Measurements from ENCODE around the gene SMYD3.

Gene SMYD3

DNA sequence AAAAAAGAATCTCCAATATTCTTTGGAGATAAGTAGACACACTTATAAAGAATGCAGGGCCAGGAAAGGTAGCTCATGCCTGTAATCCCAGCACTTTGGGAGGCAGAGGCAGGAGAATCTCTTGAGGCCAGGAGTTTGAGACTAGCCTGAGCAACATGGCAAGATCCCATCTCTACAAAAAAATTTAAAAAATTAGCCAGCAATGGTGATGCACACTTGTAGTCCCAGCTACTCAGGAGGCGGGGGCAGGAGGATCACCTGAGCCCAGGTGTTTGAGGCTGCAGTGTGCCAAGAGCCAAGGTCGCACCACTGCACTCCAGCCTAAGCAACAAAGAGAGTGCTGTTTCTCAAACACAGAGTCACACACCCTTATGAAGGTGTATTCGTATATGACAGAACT, 385.0 kb downstream of the SMYD3 start:
- ChIA-PET POLR2A (no interaction called here), CTCF (no interaction called here)
- no peak for TF ChIP-seq NFRKB (IDR thresholded peaks at IDR 0.05)
- TF ChIP-seq SP1 (IDR thresholded peaks at IDR 0.05), result no peak
- no peak for TF ChIP-seq FOXM1 (IDR thresholded peaks at IDR 0.05; ENCODE audit: borderline replicate concordance)
- no peak for TF ChIP-seq TARDBP (IDR thresholded peaks at IDR 0.05)
- no peak for TF ChIP-seq SUZ12 (IDR thresholded peaks at IDR 0.05)
- no peak for TF ChIP-seq FOXK2 (IDR thresholded peaks at IDR 0.05)
- no peak for TF ChIP-seq FOXA1 (IDR thresholded peaks at IDR 0.05)
- TF ChIP-seq CTBP1 (IDR thresholded peaks at IDR 0.05; ENCODE audit: borderline replicate concordance), result no peak
- TF ChIP-seq ARNT (IDR thresholded peaks at IDR 0.05), result no peak
- TF ChIP-seq HDGF (IDR thresholded peaks at IDR 0.05; ENCODE audit: borderline replicate concordance), result no peak
- TF ChIP-seq ZNF384 (IDR thresholded peaks at IDR 0.05), result no peak
- TF ChIP-seq, protein P1, sequence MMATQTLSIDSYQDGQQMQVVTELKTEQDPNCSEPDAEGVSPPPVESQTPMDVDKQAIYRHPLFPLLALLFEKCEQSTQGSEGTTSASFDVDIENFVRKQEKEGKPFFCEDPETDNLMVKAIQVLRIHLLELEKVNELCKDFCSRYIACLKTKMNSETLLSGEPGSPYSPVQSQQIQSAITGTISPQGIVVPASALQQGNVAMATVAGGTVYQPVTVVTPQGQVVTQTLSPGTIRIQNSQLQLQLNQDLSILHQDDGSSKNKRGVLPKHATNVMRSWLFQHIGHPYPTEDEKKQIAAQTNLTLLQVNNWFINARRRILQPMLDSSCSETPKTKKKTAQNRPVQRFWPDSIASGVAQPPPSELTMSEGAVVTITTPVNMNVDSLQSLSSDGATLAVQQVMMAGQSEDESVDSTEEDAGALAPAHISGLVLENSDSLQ (IDR thresholded peaks at IDR 0.05), result no peak
- no peak for DNase-seq (ENCODE audit: extremely low spot score)

DNA sequence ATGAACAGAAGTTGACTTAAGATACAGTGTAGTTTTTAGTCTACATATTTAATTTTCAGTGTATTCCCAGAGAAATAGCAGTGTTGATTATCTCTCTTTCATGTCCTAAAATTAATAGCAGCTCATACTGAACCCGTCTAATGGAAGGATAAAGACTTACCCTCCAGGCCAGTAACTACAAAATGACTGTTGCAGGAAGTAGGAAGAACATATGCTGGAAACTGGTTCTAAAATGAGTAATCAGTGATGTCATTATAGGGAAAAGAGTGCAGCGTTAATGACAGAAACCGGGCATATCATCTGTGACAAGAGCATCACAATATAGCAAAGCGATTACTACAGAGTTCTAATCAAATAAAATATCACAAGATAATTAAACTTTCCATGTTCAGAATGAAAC, 385.5 kb downstream of the SMYD3 start:
- CTCF ChIA-PET, result no interaction called here
- TF ChIP-seq BHLHE40 (IDR thresholded peaks at IDR 0.05; ENCODE audit: borderline replicate concordance) (no peak), SP1 (IDR thresholded peaks at IDR 0.05) (no peak), L3MBTL2 (conservative IDR thresholded peaks at IDR 0.05) (no peak), FOXM1 (IDR thresholded peaks at IDR 0.05; ENCODE audit: borderline replicate concordance) (no peak), FOXA1 (IDR thresholded peaks at IDR 0.05) (no peak), ZNF384 (IDR thresholded peaks at IDR 0.05) (no peak), HDGF (IDR thresholded peaks at IDR 0.05; ENCODE audit: borderline replicate concordance) (no peak), CTBP1 (IDR thresholded peaks at IDR 0.05; ENCODE audit: borderline replicate concordance) (no peak)
- TF ChIP-seq, protein P1 (IDR thresholded peaks at IDR 0.05), result no peak
- no peak for DNase-seq (ENCODE audit: extremely low spot score)
- POLR2A ChIA-PET, result no interaction called here

DNA sequence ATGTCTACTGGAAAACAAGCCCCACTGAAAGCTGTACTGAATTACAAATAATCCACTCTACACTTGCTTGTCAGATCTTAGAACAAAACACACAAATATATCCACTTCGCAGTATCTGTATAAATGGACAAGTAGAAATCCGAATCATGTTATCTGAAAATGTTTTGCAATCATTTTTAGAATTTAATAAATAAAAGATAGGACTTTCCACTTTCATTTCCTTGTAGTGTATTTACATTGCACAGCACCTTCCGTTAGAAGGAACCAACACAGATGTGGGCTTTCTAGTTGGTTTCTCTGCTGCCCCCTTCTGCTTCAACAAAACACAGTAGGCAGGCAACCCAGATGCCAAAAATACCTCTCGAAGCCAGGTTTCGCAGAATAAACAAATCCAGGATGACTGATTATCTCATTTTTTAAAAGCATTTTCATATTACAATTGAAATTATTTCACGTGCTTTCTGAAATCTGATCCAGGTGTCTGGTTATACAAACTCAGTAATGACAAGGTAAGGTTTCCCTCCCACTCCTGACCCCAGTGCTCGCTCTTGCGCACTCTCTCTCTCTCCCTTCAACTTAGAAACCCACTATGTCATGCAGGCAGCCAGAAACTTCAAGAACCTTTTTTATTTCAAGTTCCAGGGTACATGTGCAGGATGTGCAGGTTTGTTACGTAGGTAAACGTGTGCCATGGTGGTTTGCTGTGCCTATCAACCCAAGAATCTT, 389.9 kb downstream of the SMYD3 start:
- TF ChIP-seq SP1 (IDR thresholded peaks at IDR 0.05) (no peak), ZNF384 (IDR thresholded peaks at IDR 0.05) (no peak), BHLHE40 (IDR thresholded peaks at IDR 0.05; ENCODE audit: borderline replicate concordance) (no peak), ARNT (IDR thresholded peaks at IDR 0.05) (no peak), CTBP1 (IDR thresholded peaks at IDR 0.05; ENCODE audit: borderline replicate concordance) (no peak), HDGF (IDR thresholded peaks at IDR 0.05; ENCODE audit: borderline replicate concordance) (no peak), ELF4 (IDR thresholded peaks at IDR 0.05) (no peak), FOXK2 (IDR thresholded peaks at IDR 0.05) (no peak), FOXM1 (IDR thresholded peaks at IDR 0.05; ENCODE audit: borderline replicate concordance) (no peak), NFRKB (IDR thresholded peaks at IDR 0.05) (no peak), LEF1 (IDR thresholded peaks at IDR 0.05; ENCODE audit: borderline replicate concordance) (no peak), L3MBTL2 (conservative IDR thresholded peaks at IDR 0.05) (no peak), TARDBP (IDR thresholded peaks at IDR 0.05) (no peak), SUZ12 (IDR thresholded peaks at IDR 0.05) (no peak), FOXA1 (IDR thresholded peaks at IDR 0.05) (no peak)
- TF ChIP-seq, protein P1 (IDR thresholded peaks at IDR 0.05), result no peak
- ChIA-PET CTCF (no interaction called here), POLR2A (no interaction called here)
- DNase-seq (ENCODE audit: extremely low spot score), result peak; percentile 26

DNA sequence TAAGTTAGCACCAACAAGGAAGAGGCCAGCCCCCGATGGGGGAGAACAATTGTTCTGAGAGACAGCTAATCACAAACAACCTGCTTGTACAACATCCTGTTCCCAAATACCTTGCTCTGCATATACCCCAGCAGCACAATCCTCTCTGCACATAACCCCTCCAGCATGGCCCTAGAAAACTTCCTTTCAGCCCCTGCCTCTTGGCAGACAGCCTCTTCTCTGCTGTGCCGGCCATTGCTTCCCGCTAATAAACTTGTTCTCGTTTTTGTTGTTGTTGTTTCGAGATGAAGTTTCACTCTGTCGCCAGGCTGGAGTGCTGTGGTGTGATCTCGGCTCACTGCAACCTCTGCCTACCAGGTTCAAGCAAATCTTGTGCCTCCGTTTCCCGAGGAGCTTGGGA, 392.7 kb downstream of the SMYD3 start:
- POLR2A ChIA-PET, result no interaction called here
- DNase-seq (ENCODE audit: extremely low spot score), result no peak
- CTCF ChIA-PET, result no interaction called here
- TF ChIP-seq LEF1 (IDR thresholded peaks at IDR 0.05; ENCODE audit: borderline replicate concordance), result no peak
- no peak for TF ChIP-seq CTBP1 (IDR thresholded peaks at IDR 0.05; ENCODE audit: borderline replicate concordance)
- TF ChIP-seq TARDBP (IDR thresholded peaks at IDR 0.05), result no peak
- no peak for TF ChIP-seq SUZ12 (IDR thresholded peaks at IDR 0.05)

DNA sequence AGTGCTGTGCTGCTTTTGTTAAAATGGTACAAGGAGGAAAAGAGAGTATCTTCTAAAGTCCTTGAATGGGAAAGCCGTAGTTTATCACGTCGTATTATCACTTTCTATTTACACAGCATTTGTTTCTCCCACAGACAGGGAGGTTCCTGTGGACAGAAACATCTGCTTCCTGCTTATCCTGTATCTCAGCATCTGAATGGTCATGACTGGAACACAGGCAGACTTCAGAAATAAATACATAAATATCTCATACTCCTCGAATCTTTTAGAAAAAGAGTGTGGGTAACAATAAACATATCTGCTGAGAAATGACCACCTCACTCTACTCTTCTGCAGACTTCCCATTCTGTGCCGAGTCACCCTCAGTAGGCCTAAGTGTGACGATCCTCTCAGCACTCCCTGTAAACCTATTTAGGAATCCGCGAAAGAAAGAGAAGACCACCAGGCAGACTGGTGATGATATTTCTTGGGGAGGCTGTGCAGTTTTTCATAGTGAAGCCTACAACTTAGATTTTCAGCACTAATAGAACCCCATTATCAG, 393.5 kb downstream of the SMYD3 start:
- TF ChIP-seq SP1 (IDR thresholded peaks at IDR 0.05), result no peak
- TF ChIP-seq FOXK2 (IDR thresholded peaks at IDR 0.05), result no peak
- TF ChIP-seq FOXM1 (IDR thresholded peaks at IDR 0.05; ENCODE audit: borderline replicate concordance), result no peak
- TF ChIP-seq ARNT (IDR thresholded peaks at IDR 0.05), result no peak
- no peak for TF ChIP-seq TARDBP (IDR thresholded peaks at IDR 0.05)
- TF ChIP-seq LEF1 (IDR thresholded peaks at IDR 0.05; ENCODE audit: borderline replicate concordance), result no peak
- no peak for TF ChIP-seq L3MBTL2 (conservative IDR thresholded peaks at IDR 0.05)
- TF ChIP-seq, protein P1 (IDR thresholded peaks at IDR 0.05), result no peak
- TF ChIP-seq HDGF (IDR thresholded peaks at IDR 0.05; ENCODE audit: borderline replicate concordance), result no peak
- TF ChIP-seq CTBP1 (IDR thresholded peaks at IDR 0.05; ENCODE audit: borderline replicate concordance), result no peak
- ChIA-PET POLR2A (no interaction called here), CTCF (no interaction called here)
- no peak for DNase-seq (ENCODE audit: extremely low spot score)

DNA sequence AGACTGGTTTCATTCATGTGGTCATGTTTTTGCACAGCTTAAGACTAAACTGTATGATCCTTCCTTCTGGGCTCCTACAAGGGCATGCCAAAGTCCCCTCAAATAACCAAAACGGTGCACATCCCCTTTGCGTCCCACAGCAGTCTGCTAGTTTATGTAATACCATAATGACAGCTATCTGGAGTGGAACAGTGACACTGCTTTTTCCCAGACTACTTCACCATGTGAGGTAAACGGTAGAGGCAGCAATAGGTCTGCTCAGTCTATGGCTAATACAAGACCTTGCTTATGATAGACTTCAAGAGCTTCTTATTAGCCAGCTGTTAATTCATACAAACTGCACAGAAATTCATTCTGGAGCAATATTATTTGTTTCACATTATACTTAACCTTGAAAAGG, 395.5 kb downstream of the SMYD3 start:
- no peak for DNase-seq (ENCODE audit: extremely low spot score)
- TF ChIP-seq SP1 (IDR thresholded peaks at IDR 0.05) (no peak), FOXK2 (IDR thresholded peaks at IDR 0.05) (no peak), BHLHE40 (IDR thresholded peaks at IDR 0.05; ENCODE audit: borderline replicate concordance) (no peak), ARNT (IDR thresholded peaks at IDR 0.05) (no peak), ZNF384 (IDR thresholded peaks at IDR 0.05) (no peak), L3MBTL2 (conservative IDR thresholded peaks at IDR 0.05) (no peak), TARDBP (IDR thresholded peaks at IDR 0.05) (no peak), FOXA1 (IDR thresholded peaks at IDR 0.05) (no peak), SUZ12 (IDR thresholded peaks at IDR 0.05) (no peak), LEF1 (IDR thresholded peaks at IDR 0.05; ENCODE audit: borderline replicate concordance) (no peak), FOXM1 (IDR thresholded peaks at IDR 0.05; ENCODE audit: borderline replicate concordance) (no peak), HDGF (IDR thresholded peaks at IDR 0.05; ENCODE audit: borderline replicate concordance) (no peak), ELF4 (IDR thresholded peaks at IDR 0.05) (no peak), NFRKB (IDR thresholded peaks at IDR 0.05) (no peak), CTBP1 (IDR thresholded peaks at IDR 0.05; ENCODE audit: borderline replicate concordance) (no peak)
- TF ChIP-seq, protein P1 (IDR thresholded peaks at IDR 0.05), result no peak
- ChIA-PET POLR2A (no interaction called here), CTCF (no interaction called here)

All from HEK293T (cell line).